GM23338 (cell line): ENCODE results near the gene TTC39A.

ENCODE experiments used
- CREB1 ChIP-seq: fragments of 250-450 bp; sonication (Bioruptor Pico); IDR thresholded peaks from 2 replicates; pipeline ENCODE4 v1.5.0; 2020; ENCODE audit warnings: low read depth, mild to moderate bottlenecking, moderate library complexity
- CTCF ChIP-seq, 2 experiments: fragments of 200-600 bp in 1 of 2; sonication (generic) in 1 of 2; conservative IDR thresholded peaks; 2 replicates each; pipeline versions ENCODE4 v1.5.1 to v1.6.1; 2016 to 2017; ENCODE audit warnings: antibody characterized with exemption in 2 of 2, low read depth in 2 of 2, mild to moderate bottlenecking in 2 of 2, moderate library complexity in 1 of 2
- ETS1 ChIP-seq: IDR thresholded peaks from 2 replicates; pipeline ENCODE4 v1.6.1; 2016; ENCODE audit warnings: antibody characterized with exemption
- EZH2 ChIP-seq: fragments of 200-600 bp; sonication (generic); IDR thresholded peaks from one replicate; pipeline ENCODE4 v1.8.0; 2017; ENCODE audit warnings: antibody characterized with exemption, mild to moderate bottlenecking, low read depth; ENCODE audit not compliant: unreplicated experiment
- EZH2phosphoT487 ChIP-seq: fragments of 200-600 bp; sonication (generic); IDR thresholded peaks from one replicate; pipeline ENCODE4 v1.8.1; 2018; ENCODE audit warnings: antibody characterized with exemption; ENCODE audit not compliant: unreplicated experiment
- JUNB ChIP-seq: IDR thresholded peaks from one replicate; pipeline ENCODE4 v1.6.1; 2016; ENCODE audit warnings: antibody characterized with exemption; ENCODE audit not compliant: unreplicated experiment
- NANOG ChIP-seq: IDR thresholded peaks from 2 replicates; pipeline ENCODE4 v1.6.1; 2016; ENCODE audit warnings: antibody characterized with exemption, borderline replicate concordance
- POLR2AphosphoS5 ChIP-seq: IDR thresholded peaks from 2 replicates; pipeline ENCODE4 v1.6.1; 2016; ENCODE audit warnings: antibody characterized with exemption, low read depth
- REST ChIP-seq: IDR thresholded peaks from one replicate; pipeline ENCODE4 v1.6.1; 2018; ENCODE audit warnings: antibody characterized with exemption; ENCODE audit not compliant: unreplicated experiment
- STAT1 ChIP-seq: IDR thresholded peaks from one replicate; pipeline ENCODE4 v1.6.1; 2016; ENCODE audit warnings: antibody characterized with exemption; ENCODE audit not compliant: unreplicated experiment
- ZNF114 ChIP-seq: fragments of 250-450 bp; sonication (Bioruptor Pico); IDR thresholded peaks from 2 replicates; pipeline ENCODE4 v1.5.0; 2020; ENCODE audit warnings: mild to moderate bottlenecking, moderate library complexity
- ZNF331 ChIP-seq: fragments of 250-450 bp; sonication (Bioruptor Pico); IDR thresholded peaks from 2 replicates; pipeline ENCODE4 v1.5.0; 2020; ENCODE audit warnings: low read depth, mild to moderate bottlenecking, moderate library complexity

- TF ChIP-seq CTCF (conservative IDR thresholded peaks at IDR 0.05; ENCODE audit: low read depth in 2 of 2) (no peak), CREB1 (CRISPR knock-in tag) (no peak), EZH2 (no peak), EZH2phosphoT487 (no peak), ZNF331 (CRISPR knock-in tag) (no peak), POLR2AphosphoS5 (no peak), STAT1 (no peak), REST (no peak), JUNB (no peak), ETS1 (no peak), ZNF114 (CRISPR knock-in tag) (no peak), NANOG (no peak)
Measured at GRCh38 chr1:51281807-51282206, 48.6 kb downstream of the TTC39A start.
